Measurements from ENCODE around the gene KAZN. TPM values are rescaled to one million over a fixed set of nuclear protein-coding genes. Genes with fewer than 3 reads are reported as not detected.

The KAZN gene
- total RNA-seq, 1 donor from 2014 or later: 7.9 TPM

- no peak overlapping the region for H3K27ac Mint-ChIP-seq (ENCODE audit: unreplicated experiment)
- H3K36me3 Mint-ChIP-seq (ENCODE audit: unreplicated experiment): peaks cover 8% of the 10 kb centered on the region
- peaks cover 7% of the 10 kb centered on the region for H3K9me3 Mint-ChIP-seq (ENCODE audit: unreplicated experiment)
- H3K4me3 Mint-ChIP-seq (ENCODE audit: unreplicated experiment): no peak overlapping the region
- no peak for TF ChIP-seq CTCF (IDR thresholded peaks at IDR 0.05; ENCODE audit: partially characterized antibody, unreplicated experiment)
- no peaks in the 10 kb centered on the region for H3K4me1 Mint-ChIP-seq (ENCODE audit: low read depth, unreplicated experiment)
- no peak for DNase-seq
- peaks cover 6% of the 10 kb centered on the region for H3K27me3 Mint-ChIP-seq (ENCODE audit: unreplicated experiment)
Observed at GRCh38 chr1:15100880-15101760, 502.6 kb downstream of the KAZN start.

- no peak for DNase-seq
- Mint-ChIP-seq H3K4me1 (ENCODE audit: low read depth, unreplicated experiment) (no peaks in the 10 kb centered on the region), H3K27me3 (ENCODE audit: unreplicated experiment) (peaks cover 5% of the 10 kb centered on the region), H3K36me3 (ENCODE audit: unreplicated experiment) (peaks cover 8% of the 10 kb centered on the region), H3K27ac (ENCODE audit: unreplicated experiment) (no peak overlapping the region), H3K9me3 (ENCODE audit: unreplicated experiment) (peaks cover 7% of the 10 kb centered on the region), H3K4me3 (ENCODE audit: unreplicated experiment) (no peak overlapping the region)
- no peak for TF ChIP-seq CTCF (IDR thresholded peaks at IDR 0.05; ENCODE audit: partially characterized antibody, unreplicated experiment)
Observed at GRCh38 chr1:15101801-15102200, 503.3 kb downstream of the KAZN start.

- Mint-ChIP-seq H3K27ac (ENCODE audit: unreplicated experiment) (no peak overlapping the region), H3K9me3 (ENCODE audit: unreplicated experiment) (peaks cover 7% of the 10 kb centered on the region), H3K36me3 (ENCODE audit: unreplicated experiment) (peaks cover 8% of the 10 kb centered on the region), H3K4me1 (ENCODE audit: low read depth, unreplicated experiment) (no peaks in the 10 kb centered on the region), H3K27me3 (ENCODE audit: unreplicated experiment) (peaks cover 5% of the 10 kb centered on the region), H3K4me3 (ENCODE audit: unreplicated experiment) (no peak overlapping the region)
- TF ChIP-seq CTCF (IDR thresholded peaks at IDR 0.05; ENCODE audit: partially characterized antibody, unreplicated experiment): no peak
- no peak for DNase-seq
Observed at GRCh38 chr1:15102646-15103045, 504.2 kb downstream of the KAZN start.

- Mint-ChIP-seq H3K4me3 (ENCODE audit: unreplicated experiment) (no peak overlapping the region), H3K4me1 (ENCODE audit: low read depth, unreplicated experiment) (no peaks in the 10 kb centered on the region), H3K9me3 (ENCODE audit: unreplicated experiment) (peaks cover 7% of the 10 kb centered on the region), H3K36me3 (ENCODE audit: unreplicated experiment) (peaks cover 8% of the 10 kb centered on the region), H3K27ac (ENCODE audit: unreplicated experiment) (no peak overlapping the region), H3K27me3 (ENCODE audit: unreplicated experiment) (peaks cover 5% of the 10 kb centered on the region)
- no peak for TF ChIP-seq CTCF (IDR thresholded peaks at IDR 0.05; ENCODE audit: partially characterized antibody, unreplicated experiment)
- DNase-seq: no peak
Observed at GRCh38 chr1:15103211-15103610, 504.7 kb downstream of the KAZN start.

- no peaks in the 10 kb centered on the region for H3K4me1 Mint-ChIP-seq (ENCODE audit: low read depth, unreplicated experiment)
- no peak overlapping the region for H3K27ac Mint-ChIP-seq (ENCODE audit: unreplicated experiment)
- no peak overlapping the region for H3K4me3 Mint-ChIP-seq (ENCODE audit: unreplicated experiment)
- peaks cover 8% of the 10 kb centered on the region for H3K36me3 Mint-ChIP-seq (ENCODE audit: unreplicated experiment)
- no peak for DNase-seq
- peaks cover 7% of the 10 kb centered on the region for H3K9me3 Mint-ChIP-seq (ENCODE audit: unreplicated experiment)
- H3K27me3 Mint-ChIP-seq (ENCODE audit: unreplicated experiment): peaks cover 5% of the 10 kb centered on the region
- no peak for TF ChIP-seq CTCF (IDR thresholded peaks at IDR 0.05; ENCODE audit: partially characterized antibody, unreplicated experiment)
Observed at GRCh38 chr1:15103906-15104305, 505.4 kb downstream of the KAZN start.
